ENCODE measurements around the gene ETV3L. TPM values are rescaled to one million over a fixed set of nuclear protein-coding genes. Genes with fewer than 3 reads are reported as not detected.

ETV3L gene
- total and polyA plus RNA-seq, 2 donors (not counting 1 experiment from before 2014, with no cell fraction given): not detected

DNA sequence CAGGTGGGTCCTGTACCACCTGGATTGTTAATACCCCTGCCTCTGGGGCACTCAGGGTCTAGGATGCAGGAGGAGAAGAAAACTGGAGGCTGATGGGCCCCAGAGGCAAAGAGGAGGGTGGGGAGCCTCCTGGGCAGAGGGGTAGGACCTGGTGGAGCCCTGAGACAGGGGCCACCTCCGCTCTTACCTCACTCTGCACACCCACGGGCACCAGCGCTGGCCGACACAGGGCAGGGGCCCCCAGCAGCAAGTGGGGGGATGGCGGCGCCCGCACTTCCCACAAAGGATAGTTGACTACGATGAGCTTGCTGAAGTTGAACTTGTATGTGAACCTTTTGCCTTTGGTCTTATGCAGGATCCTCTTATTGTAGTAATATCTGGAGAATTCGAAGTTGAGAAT lies 1.1 kb downstream of the ETV3L start:
- H3K4me3 ChIP-seq (replicated peaks in 1 of 4; ENCODE audit: control extremely low read depth in 1 of 4, insufficient read depth in 1 of 4, low read depth in 3 of 4, low read length in 4 of 4): no peak overlapping the region
- H3K27ac ChIP-seq (ENCODE audit: insufficient read depth, low read length): no peak overlapping the region
- H3K79me2 ChIP-seq (ENCODE audit: control insufficient read depth, insufficient read depth, low read length): no peaks in the 10 kb centered on the region
- no peak for DNase-seq (ENCODE audit: low read depth in 2 of 2)
- TF ChIP-seq EZH2 (IDR thresholded peaks at IDR 0.05; ENCODE audit: low read length, missing control alignments): no peak
- TF ChIP-seq, protein P1, sequence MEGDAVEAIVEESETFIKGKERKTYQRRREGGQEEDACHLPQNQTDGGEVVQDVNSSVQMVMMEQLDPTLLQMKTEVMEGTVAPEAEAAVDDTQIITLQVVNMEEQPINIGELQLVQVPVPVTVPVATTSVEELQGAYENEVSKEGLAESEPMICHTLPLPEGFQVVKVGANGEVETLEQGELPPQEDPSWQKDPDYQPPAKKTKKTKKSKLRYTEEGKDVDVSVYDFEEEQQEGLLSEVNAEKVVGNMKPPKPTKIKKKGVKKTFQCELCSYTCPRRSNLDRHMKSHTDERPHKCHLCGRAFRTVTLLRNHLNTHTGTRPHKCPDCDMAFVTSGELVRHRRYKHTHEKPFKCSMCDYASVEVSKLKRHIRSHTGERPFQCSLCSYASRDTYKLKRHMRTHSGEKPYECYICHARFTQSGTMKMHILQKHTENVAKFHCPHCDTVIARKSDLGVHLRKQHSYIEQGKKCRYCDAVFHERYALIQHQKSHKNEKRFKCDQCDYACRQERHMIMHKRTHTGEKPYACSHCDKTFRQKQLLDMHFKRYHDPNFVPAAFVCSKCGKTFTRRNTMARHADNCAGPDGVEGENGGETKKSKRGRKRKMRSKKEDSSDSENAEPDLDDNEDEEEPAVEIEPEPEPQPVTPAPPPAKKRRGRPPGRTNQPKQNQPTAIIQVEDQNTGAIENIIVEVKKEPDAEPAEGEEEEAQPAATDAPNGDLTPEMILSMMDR (conservative IDR thresholded peaks at IDR 0.05 in 1 of 2, IDR thresholded peaks at IDR 0.05 in 1 of 2; ENCODE audit: low read depth in 1 of 2, low read length in 2 of 2): no peak
- H3K4me1 ChIP-seq (ENCODE audit: control insufficient read depth, extremely low read depth, insufficient read depth, low read length): no peaks in the 10 kb centered on the region
- H3K27me3 ChIP-seq (ENCODE audit: control insufficient read depth, insufficient read depth, low read length): no peaks in the 10 kb centered on the region
- H3K9ac ChIP-seq (ENCODE audit: insufficient read depth, low read length): no peak overlapping the region
- H3K9me3 ChIP-seq (ENCODE audit: control insufficient read depth, insufficient read depth, low read depth, low read length): no peaks in the 10 kb centered on the region
- H3K36me3 ChIP-seq (ENCODE audit: control insufficient read depth, insufficient read depth, low read length): no peaks in the 10 kb centered on the region
- H3K4me2 ChIP-seq (ENCODE audit: extremely low read depth, insufficient read depth, low read length): no peak overlapping the region
- H4K20me1 ChIP-seq (ENCODE audit: control insufficient read depth, extremely low read depth, insufficient read depth, low read length): no peaks in the 10 kb centered on the region
- H2AFZ ChIP-seq (ENCODE audit: low read length): no peak overlapping the region

DNA sequence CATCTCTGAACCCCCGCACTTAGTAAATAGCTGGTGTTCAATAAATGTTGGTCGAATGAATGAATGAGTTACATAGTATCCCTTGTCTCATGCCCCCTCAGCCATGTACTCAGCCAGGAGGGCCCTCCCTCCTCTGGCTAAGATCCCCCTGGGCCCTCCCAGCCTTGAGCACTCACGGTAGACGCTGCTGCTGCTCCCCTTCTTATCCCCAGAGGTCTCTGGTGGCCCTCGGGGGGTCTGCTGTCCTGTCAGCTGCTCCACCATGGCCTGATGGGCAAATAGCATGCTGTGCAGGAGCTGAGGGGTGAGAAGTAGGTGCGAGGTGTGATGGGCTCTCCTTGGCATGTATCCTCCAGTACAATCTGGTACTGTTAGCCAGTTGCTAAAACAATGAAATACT lies 1.9 kb downstream of the ETV3L start:
- Histone ChIP-seq H3K9ac (ENCODE audit: insufficient read depth, low read length) (no peak overlapping the region), H3K9me3 (ENCODE audit: control insufficient read depth, insufficient read depth, low read depth, low read length) (no peaks in the 10 kb centered on the region), H3K79me2 (ENCODE audit: control insufficient read depth, insufficient read depth, low read length) (no peaks in the 10 kb centered on the region), H3K4me1 (ENCODE audit: control insufficient read depth, extremely low read depth, insufficient read depth, low read length) (no peaks in the 10 kb centered on the region), H3K4me2 (ENCODE audit: extremely low read depth, insufficient read depth, low read length) (no peak overlapping the region), H3K27me3 (ENCODE audit: control insufficient read depth, insufficient read depth, low read length) (no peaks in the 10 kb centered on the region), H3K4me3 (replicated peaks in 1 of 4; ENCODE audit: control extremely low read depth in 1 of 4, insufficient read depth in 1 of 4, low read depth in 3 of 4, low read length in 4 of 4) (no peak overlapping the region), H3K36me3 (ENCODE audit: control insufficient read depth, insufficient read depth, low read length) (no peaks in the 10 kb centered on the region), H4K20me1 (ENCODE audit: control insufficient read depth, extremely low read depth, insufficient read depth, low read length) (no peaks in the 10 kb centered on the region), H2AFZ (ENCODE audit: low read length) (no peak overlapping the region), H3K27ac (ENCODE audit: insufficient read depth, low read length) (no peak overlapping the region)
- no peak for DNase-seq (ENCODE audit: low read depth in 2 of 2)
- TF ChIP-seq EZH2 (IDR thresholded peaks at IDR 0.05; ENCODE audit: low read length, missing control alignments): no peak
- TF ChIP-seq, protein P1 (conservative IDR thresholded peaks at IDR 0.05 in 1 of 2, IDR thresholded peaks at IDR 0.05 in 1 of 2; ENCODE audit: low read depth in 1 of 2, low read length in 2 of 2): no peak

DNA sequence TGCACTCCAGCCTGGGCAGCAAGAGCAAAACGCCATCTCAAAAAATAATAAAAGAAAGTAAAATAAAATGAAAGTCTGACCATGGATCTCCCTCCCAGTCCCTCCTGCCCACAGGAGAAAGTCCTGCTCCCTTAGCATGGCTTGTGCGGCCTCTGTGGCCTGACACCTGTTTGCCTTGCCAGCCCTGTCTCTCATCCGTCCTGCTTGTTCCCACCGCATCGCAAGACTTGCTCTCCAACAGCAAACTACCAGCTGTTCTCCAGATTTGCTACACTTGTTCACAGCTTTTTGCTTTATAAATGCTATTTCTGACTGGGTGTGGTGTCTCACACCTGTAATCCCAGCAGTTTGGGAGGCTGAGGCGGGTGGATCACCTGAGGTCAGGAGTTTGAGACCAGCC lies 2.7 kb downstream of the ETV3L start:
- H3K9me3 ChIP-seq (ENCODE audit: control insufficient read depth, insufficient read depth, low read depth, low read length): no peaks in the 10 kb centered on the region
- H3K36me3 ChIP-seq (ENCODE audit: control insufficient read depth, insufficient read depth, low read length): no peaks in the 10 kb centered on the region
- H3K9ac ChIP-seq (ENCODE audit: insufficient read depth, low read length): no peak overlapping the region
- H3K4me1 ChIP-seq (ENCODE audit: control insufficient read depth, extremely low read depth, insufficient read depth, low read length): no peaks in the 10 kb centered on the region
- no peak overlapping the region for H3K4me2 ChIP-seq (ENCODE audit: extremely low read depth, insufficient read depth, low read length)
- H3K79me2 ChIP-seq (ENCODE audit: control insufficient read depth, insufficient read depth, low read length): no peaks in the 10 kb centered on the region
- no peaks in the 10 kb centered on the region for H4K20me1 ChIP-seq (ENCODE audit: control insufficient read depth, extremely low read depth, insufficient read depth, low read length)
- no peak overlapping the region for H2AFZ ChIP-seq (ENCODE audit: low read length)
- no peak for DNase-seq (ENCODE audit: low read depth in 2 of 2)
- H3K4me3 ChIP-seq (replicated peaks in 1 of 4; ENCODE audit: control extremely low read depth in 1 of 4, insufficient read depth in 1 of 4, low read depth in 3 of 4, low read length in 4 of 4): no peak overlapping the region
- peaks cover 2% of the 10 kb centered on the region for H3K27me3 ChIP-seq (ENCODE audit: control insufficient read depth, insufficient read depth, low read length)
- no peak overlapping the region for H3K27ac ChIP-seq (ENCODE audit: insufficient read depth, low read length)
- TF ChIP-seq, protein P1 (conservative IDR thresholded peaks at IDR 0.05 in 1 of 2, IDR thresholded peaks at IDR 0.05 in 1 of 2; ENCODE audit: low read depth in 1 of 2, low read length in 2 of 2): no peak
- no peak for TF ChIP-seq EZH2 (IDR thresholded peaks at IDR 0.05; ENCODE audit: low read length, missing control alignments)
